Kidney tubule cell (primary cell): ENCODE results near the gene CEP85.

Source experiments
- DNase-seq: peaks from one replicate; pipeline ENCODE4 v3.0.0-alpha.2; 2018; ENCODE audit warnings: low spot score

The CEP85 gene, protein sequence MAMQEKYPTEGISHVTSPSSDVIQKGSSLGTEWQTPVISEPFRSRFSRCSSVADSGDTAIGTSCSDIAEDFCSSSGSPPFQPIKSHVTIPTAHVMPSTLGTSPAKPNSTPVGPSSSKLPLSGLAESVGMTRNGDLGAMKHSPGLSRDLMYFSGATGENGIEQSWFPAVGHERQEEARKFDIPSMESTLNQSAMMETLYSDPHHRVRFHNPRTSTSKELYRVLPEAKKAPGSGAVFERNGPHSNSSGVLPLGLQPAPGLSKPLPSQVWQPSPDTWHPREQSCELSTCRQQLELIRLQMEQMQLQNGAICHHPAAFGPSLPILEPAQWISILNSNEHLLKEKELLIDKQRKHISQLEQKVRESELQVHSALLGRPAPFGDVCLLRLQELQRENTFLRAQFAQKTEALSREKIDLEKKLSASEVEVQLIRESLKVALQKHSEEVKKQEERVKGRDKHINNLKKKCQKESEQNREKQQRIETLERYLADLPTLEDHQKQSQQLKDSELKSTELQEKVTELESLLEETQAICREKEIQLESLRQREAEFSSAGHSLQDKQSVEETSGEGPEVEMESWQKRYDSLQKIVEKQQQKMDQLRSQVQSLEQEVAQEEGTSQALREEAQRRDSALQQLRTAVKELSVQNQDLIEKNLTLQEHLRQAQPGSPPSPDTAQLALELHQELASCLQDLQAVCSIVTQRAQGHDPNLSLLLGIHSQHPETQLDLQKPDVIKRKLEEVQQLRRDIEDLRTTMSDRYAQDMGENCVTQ

GRCh38 chr1:26233903-26234643, at the start of gene CEP85:
TSS of gene CEP85 (plus strand) at chr1:26234200. CDS start at chr1:26239784, 5,584 bp downstream.
- peak; percentile 98 for DNase-seq

- DNase-seq, result no peak
Measured at GRCh38 chr1:26184883-26185282, 49.1 kb upstream of the CEP85 start.

DNA sequence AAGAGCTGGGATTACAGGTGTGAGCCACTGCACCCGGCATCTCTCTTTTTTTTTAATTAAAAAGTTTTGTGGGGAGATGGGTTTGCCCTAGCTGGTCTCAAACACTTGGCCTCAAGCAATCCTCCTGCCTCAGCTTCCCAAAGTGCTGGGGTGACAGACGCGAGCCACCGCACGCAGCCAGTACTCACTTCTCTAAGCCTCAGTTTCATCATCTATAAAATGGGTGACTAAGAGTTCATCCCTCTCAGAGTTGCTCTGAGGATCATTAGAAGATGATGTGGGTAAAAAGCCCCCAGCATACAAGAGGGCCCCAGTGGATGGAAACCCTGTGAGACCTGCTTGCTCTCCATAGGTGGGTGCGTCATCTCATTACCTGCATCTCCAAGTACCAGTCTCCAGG, 46.1 kb upstream of the CEP85 start:
- no peak for DNase-seq

- no peak for DNase-seq
Measured at GRCh38 chr1:26188477-26188876, 45.5 kb upstream of the CEP85 start.

- DNase-seq, result no peak
Measured at GRCh38 chr1:26189331-26189730, 44.7 kb upstream of the CEP85 start.

GRCh38 chr1:26189751-26190275, 44.2 kb upstream of the CEP85 start:
- no peak for DNase-seq

DNA sequence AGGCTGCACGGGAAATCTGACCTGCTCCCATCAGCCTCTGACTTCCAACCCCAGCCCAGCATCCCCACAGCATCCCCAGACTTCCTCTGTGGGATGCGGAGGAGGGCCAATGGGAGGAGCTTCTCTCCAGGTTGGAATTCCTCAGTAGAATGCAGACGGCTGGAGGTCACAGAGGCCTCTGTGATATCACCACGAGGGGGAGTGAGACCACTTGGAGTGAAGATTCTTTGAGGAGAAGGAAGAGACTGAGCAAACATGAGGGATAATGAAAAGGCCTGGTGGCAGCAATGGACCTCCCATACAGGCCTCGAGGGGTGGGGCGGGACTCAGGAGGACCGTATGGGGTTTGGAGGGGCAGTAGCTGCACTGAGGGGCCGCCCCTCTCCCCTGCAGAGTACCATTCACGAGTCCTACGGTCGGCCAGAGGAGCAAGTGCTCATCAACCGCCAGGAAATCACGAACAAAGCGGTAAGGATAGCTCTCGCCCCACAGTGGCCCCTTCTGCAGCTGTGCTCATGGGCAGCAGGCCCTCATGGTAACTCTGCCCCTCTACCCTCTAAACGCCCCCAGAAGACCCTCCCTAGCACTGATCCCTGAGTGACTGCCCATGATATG, 43.5 kb upstream of the CEP85 start, which contains the start of gene CATSPER4:
Gene CATSPER4 (plus strand): TSS at position 230 of the 615 bp plus-strand sequence. CDS start 26 bp downstream, at position 256.
- peak; percentile 25 for DNase-seq

- no peak for DNase-seq
Measured at GRCh38 chr1:26191739-26192138, 42.3 kb upstream of the CEP85 start.

DNA sequence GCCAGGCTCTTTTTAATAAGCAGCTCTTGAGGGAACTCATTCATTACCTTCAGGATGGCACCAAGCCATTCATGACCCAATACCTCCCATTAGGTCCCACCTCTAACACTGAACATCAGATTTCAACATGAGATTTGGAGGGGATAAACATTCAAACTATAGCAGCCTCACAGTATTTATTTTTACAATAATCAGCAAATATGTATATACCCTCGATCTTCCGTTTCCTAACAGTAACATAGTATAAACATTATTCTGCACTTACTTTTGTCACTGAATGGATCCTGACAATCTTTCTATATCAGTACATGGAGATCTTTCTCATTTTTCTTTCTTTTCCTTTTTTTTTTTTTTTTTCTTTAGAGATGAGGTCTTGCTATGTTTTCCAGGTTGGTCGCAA, 38.2 kb upstream of the CEP85 start:
- no peak for DNase-seq

GRCh38 chr1:26197301-26197700, 36.7 kb upstream of the CEP85 start:
- DNase-seq, result no peak

DNA sequence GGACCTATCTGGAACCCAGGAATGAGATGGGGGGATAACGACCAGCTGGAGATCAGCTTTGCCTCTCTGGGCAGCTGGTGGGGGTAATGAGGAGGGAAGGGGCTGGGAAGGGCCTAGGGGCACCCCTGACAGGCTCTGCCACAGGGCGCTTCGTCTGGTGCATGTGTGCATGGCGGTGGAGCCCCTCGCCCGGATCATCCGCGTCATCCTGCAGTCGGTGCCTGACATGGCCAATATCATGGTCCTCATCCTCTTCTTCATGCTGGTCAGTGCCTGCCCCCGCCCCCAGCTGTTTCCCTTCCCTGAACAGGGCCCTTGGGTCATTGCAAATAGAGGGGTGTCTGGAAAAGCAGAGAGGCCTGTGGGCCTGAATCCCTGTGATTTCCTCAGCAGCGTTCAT, 36.2 kb upstream of the CEP85 start:
- DNase-seq, result no peak

GRCh38 chr1:26200413-26200812, 33.6 kb upstream of the CEP85 start:
- DNase-seq, result no peak

DNA sequence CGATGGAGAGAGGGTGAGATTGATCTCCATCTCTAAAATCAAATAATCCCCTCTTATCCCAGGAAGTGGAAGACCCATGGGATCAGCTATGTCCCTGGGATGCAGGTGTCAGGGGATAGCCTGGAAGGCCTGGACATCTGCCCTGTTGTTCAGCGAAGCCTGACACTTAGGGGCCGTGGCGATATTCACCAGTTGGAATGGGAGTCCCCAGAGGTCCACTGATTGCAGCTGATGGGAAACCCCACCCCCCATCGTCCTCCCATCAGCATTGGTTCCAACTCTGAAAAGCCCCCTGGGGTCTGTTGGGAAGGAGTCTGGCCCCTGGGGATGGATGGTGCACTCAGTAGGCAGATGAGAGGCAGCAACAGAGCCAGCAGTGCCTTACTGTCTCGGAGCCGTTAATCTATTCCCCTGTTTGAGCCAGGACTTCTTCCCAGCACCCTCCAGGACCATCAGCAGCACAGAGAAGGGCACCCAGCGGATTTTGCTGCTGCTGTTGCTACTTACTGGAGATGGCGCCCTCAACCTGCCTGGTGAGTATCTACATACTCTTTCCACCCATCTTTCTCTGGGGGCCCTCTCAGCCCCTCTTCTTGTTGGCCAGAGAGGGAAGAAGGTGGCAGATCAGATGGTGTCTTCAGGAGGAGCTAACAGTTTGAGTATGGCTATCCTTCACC, 30.2 kb upstream of the CEP85 start:
- no peak for DNase-seq

GRCh38 chr1:26210147-26210870, 23.7 kb upstream of the CEP85 start:
- DNase-seq, result peak; percentile 8

DNA sequence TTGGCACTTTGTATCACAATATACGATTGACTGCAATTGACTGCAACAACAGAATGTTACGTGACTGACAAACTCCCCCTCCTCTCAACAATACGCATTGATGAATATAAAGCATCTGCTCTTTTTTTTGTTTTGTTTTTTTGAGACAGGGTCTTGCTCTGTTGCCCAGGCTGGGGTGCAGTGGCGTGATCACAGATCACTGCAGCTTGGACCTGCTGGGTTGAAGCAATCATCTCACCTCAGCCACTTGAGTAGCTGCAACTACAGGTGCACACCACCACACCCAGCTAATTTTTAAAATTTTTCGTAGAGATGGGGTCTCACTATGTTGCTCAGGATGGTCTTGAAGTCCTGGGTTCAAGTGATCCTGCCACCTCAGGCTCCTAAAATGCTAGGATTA, 21.3 kb upstream of the CEP85 start:
- no peak for DNase-seq

GRCh38 chr1:26213335-26213905, 20.6 kb upstream of the CEP85 start:
- no peak for DNase-seq

DNA sequence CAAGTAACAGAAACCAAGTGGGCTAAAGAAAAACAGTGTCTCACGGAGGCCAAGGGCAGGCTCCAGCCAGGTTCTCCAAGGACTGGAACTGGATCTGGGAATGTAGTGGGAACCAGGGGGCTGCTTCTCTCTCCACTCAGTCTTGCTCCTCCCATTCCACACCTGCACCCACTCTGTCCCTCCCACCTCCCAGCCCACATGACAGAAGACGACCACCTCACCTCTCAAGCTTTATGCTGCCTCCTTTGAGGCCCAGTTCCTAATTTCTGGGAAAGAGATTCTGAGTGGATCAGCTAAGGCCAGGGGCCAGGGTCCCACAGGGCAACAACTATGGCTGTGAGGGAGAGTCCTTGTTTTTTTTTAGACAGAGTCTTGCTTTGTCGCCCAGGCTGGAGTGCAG, 18.8 kb upstream of the CEP85 start:
- no peak for DNase-seq

- peak; percentile 82 for DNase-seq
Measured at GRCh38 chr1:26218906-26219494, 15.0 kb upstream of the CEP85 start.

DNA sequence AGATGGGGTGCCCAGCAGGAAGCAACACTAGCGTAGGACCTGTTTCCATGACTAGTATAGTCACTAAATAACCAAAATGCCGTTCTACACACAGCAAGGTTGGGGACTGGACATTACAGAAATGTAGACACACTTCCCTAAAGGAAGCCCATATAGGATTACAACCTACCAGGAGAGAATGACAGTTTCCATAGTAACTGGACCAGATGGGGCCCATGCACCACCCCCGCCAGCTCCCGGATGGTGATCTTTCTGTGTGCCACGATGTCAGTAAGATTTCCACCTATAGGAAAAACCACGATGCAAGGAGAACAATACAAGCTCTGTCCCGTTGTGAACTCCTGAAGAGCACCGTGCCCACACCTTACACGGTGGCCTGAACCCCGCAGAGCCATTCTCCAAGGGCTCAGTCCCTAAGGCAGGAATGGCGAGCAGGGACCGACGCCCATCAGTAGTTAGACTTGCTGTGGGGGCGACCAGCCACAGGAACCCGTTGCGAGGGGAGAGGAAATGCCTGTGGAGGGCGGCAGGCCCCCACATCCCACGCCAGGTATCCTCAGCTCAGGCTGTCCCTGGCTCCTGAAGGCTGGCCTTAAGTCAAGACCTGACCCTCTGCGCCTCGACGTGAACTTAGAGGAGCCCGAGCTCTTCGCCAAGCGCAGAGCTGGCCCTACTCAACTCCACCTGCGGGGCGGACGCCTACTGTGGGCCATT, 13.6 kb upstream of the CEP85 start:
- DNase-seq, result no peak
